Upper lobe of left lung (tissue), 6 donors: ENCODE results near the gene NEUROG3. TPM values are rescaled to one million over a fixed set of nuclear protein-coding genes. Genes with fewer than 3 reads are reported as not detected.

Source experiments
- ATAC-seq, 2 donors: fragments of 200-7000 bp; cut with Tn5 transposase; one replicate each; pipeline ENCODE4 v1.9.1; 2022; ENCODE audit warnings: mild to moderate bottlenecking in 2 of 2, moderate library complexity in 2 of 2; ENCODE audit not compliant: low FRiP score in 2 of 2
- DNase-seq, 2 donors: peaks; one replicate each; pipeline ENCODE4 v3.0.0-alpha.2; 2019 to 2020
- H3K27ac ChIP-seq, 4 donors: fragments of 200-600 bp; sonication (generic); one replicate each; pipeline ENCODE4 v1.5.1; 2016 to 2019
- H3K27me3 ChIP-seq, 4 donors: fragments of 200-600 bp; sonication (generic); one replicate each; pipeline ENCODE4 v1.5.1; 2017 to 2019
- H3K36me3 ChIP-seq, 4 donors: fragments of 200-600 bp; sonication (generic); one replicate each; pipeline ENCODE4 v1.5.1; 2016 to 2019
- H3K4me1 ChIP-seq, 4 donors: fragments of 200-600 bp; sonication (generic); one replicate each; pipeline ENCODE4 v1.5.1; 2018 to 2019
- H3K4me3 ChIP-seq, 4 donors: fragments of 200-600 bp; sonication (generic); one replicate each; pipeline ENCODE4 v1.5.1; 2017 to 2019; ENCODE audit warnings: mild to moderate bottlenecking in 2 of 4, moderate library complexity in 1 of 4
- H3K9me3 ChIP-seq, 4 donors: fragments of 200-600 bp; sonication (generic); one replicate each; pipeline ENCODE4 v1.5.1; 2018 to 2019
- CTCF ChIP-seq, 6 experiments: fragments of 450-650 bp in 4 of 6; fragments of 200-600 bp in 2 of 6; sonication (generic) in 2 of 6; IDR thresholded peaks; one replicate each; pipeline ENCODE4 v1.5.1; 2016 to 2019; ENCODE audit warnings: antibody characterized with exemption in 6 of 6
- EP300 ChIP-seq, 4 donors: sonication (generic); formaldehyde crosslinking; IDR thresholded peaks; one replicate each; pipeline ENCODE4 v1.5.1; 2017; ENCODE audit warnings: antibody characterized with exemption in 4 of 4, control low read depth in 2 of 4
- POLR2A ChIP-seq, 4 donors: fragments of 450-650 bp; IDR thresholded peaks; one replicate each; pipeline ENCODE4 v1.5.1; 2016 to 2017; ENCODE audit warnings: antibody characterized with exemption in 4 of 4, mild to moderate bottlenecking in 2 of 4
- POLR2AphosphoS5 ChIP-seq, 2 donors: sonication (generic); formaldehyde crosslinking; IDR thresholded peaks; one replicate each; pipeline ENCODE4 v1.5.1; 2017; ENCODE audit warnings: antibody characterized with exemption in 2 of 2
- WGBS, 2 donors: methylation state at CpG; one replicate each; pipeline ENCODE4 v1.1.5; 2017 to 2018; 5-methylcytosine and 5-hydroxymethylcytosine counted together
- total RNA-seq, 6 donors: library from RNA; depleted of rRNA in 4 of 6; stranded (reverse); fragments of >200 nt in 4 of 6; gene quantifications; one replicate each; pipeline versions ENCODE4 v1.1.0 to v1.2.1, GENCODE V29; 2016 to 2021
- donor health status: DM: no; HTN: no; CAD: no; lungs with moderate emphysema.
- donor health status: DM: no; HTN: yes; CAD: no; lungs with severe emphysema.

The NEUROG3 gene
- total RNA-seq, 6 donors from 2014 or later, result not detected

- Histone ChIP-seq H3K36me3 (no peaks in the 10 kb centered on the region), H3K4me3 (no peak overlapping the region), H3K4me1 (peaks cover 15 to 33% (median 18%) of the 10 kb centered on the region in 4 donors), H3K27me3 (peaks cover 2 to 63% (median 33%) of the 10 kb centered on the region in 4 donors), H3K27ac (no peak overlapping the region), H3K9me3 (no peaks in the 10 kb centered on the region)
- TF ChIP-seq CTCF (IDR thresholded peaks at IDR 0.05) (no peak), EP300 (IDR thresholded peaks at IDR 0.05) (no peak), POLR2A (IDR thresholded peaks at IDR 0.05) (no peak), POLR2AphosphoS5 (IDR thresholded peaks at IDR 0.05) (no peak)
- DNase-seq (no peak), ATAC-seq (no peak)
- WGBS, 2 donors, result 0 to 3% methylated on average over 10 to 12 of the region's 12 CpGs
These were observed 1.4 kb upstream of the NEUROG3 start for GRCh38 chr10:69574571-69574978.

DNA sequence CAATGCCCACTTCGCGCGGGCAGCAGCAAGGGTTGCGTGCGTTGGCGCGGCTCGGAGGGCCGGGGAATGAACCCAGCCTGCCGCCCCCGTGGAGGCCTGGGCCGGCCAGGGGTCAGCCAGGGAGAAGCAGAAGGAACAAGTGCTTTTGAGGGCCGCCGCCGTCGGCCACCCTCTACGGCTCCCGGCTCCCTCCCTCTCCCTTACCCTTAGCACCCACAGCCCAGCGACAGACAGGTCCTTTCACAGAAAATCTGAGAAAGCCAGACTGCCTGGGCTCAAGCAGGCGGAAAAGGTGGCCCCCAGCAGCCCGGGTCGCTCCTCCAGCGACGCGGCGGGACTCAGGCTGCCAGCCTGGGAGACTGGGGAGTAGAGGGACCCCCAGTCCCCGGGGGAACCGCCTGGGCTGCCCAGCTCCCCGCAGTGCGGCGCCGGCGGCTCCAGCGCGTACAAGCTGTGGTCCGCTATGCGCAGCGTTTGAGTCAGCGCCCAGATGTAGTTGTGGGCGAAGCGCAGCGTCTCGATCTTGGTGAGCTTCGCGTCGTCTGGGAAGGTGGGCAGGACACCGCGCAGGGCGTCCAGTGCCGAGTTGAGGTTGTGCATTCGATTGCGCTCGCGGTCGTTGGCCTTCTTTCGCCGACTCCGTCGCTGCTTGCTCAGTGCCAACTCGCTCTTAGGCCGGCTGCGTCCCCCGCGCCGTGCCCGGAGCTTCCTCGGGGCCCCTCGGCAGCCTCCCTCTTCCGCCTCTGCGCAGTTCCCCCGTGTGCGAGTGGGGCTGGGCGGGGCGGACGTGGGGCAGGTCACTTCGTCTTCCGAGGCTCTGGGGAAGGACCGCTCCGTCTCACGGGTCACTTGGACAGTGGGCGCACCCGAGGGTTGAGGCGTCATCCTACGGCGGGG, 815 bp downstream of the NEUROG3 start:
- ATAC-seq (peak in 1 of 2 donors; percentile 41), DNase-seq (peak in 1 of 2 donors; percentile 82)
- Histone ChIP-seq H3K36me3 (no peaks in the 10 kb centered on the region), H3K27ac (no peak overlapping the region), H3K27me3 (peaks cover 2 to 66% (median 30%) of the 10 kb centered on the region in 4 donors), H3K4me3 (peak overlapping the region in 3 of 4 donors; percentile 24 to 41 (median 38)), H3K4me1 (peaks cover 15 to 33% (median 18%) of the 10 kb centered on the region in 4 donors), H3K9me3 (no peaks in the 10 kb centered on the region)
- TF ChIP-seq EP300 (IDR thresholded peaks at IDR 0.05), result no peak
- TF ChIP-seq CTCF (IDR thresholded peaks at IDR 0.05), result no peak
- TF ChIP-seq POLR2A (IDR thresholded peaks at IDR 0.05), result no peak
- no peak for TF ChIP-seq POLR2AphosphoS5 (IDR thresholded peaks at IDR 0.05)
- 5 to 7% methylated on average over 4 to 37 of the region's 85 CpGs for WGBS, 2 donors

DNA sequence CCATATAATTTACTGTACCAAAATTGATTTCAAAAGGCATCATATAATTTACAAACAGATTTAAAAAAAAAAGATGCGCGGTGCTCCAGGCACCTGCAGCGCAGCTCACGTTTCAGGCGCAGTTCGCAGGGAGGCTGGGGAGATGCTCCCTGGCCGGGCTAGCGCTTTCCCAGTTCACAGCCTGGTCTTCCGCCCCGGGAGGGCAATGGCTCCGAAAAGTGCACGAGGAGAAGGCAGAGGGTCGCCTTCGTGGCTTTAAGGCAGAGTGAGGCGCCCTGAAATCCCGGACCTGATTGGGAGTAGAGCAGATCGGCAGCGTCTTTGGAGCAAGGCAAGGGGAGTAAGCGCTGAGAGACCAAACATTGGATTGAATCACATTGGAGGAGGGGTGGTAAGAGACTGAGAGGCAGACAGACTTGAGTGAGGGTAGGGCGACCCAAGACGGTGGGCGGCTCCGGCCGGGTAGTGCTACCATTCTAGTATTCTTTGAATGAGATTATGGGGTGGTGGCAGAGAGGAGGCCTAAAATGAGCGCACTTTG, 1.5 kb downstream of the NEUROG3 start:
- no peak overlapping the region for H3K4me3 ChIP-seq
- ATAC-seq (no peak), DNase-seq (no peak)
- H3K4me1 ChIP-seq, result peaks cover 15 to 33% (median 18%) of the 10 kb centered on the region in 4 donors
- no peaks in the 10 kb centered on the region for H3K9me3 ChIP-seq
- H3K27me3 ChIP-seq, result peaks cover 2 to 59% (median 28%) of the 10 kb centered on the region in 4 donors
- TF ChIP-seq POLR2A (IDR thresholded peaks at IDR 0.05) (no peak), POLR2AphosphoS5 (IDR thresholded peaks at IDR 0.05) (no peak), CTCF (IDR thresholded peaks at IDR 0.05) (no peak), EP300 (IDR thresholded peaks at IDR 0.05) (no peak)
- no peak overlapping the region for H3K27ac ChIP-seq
- no peaks in the 10 kb centered on the region for H3K36me3 ChIP-seq
- 3 to 7% methylated on average over 19 to 25 of the region's 25 CpGs for WGBS, 2 donors

GRCh38 chr10:69570050-69570816, 3.0 kb downstream of the NEUROG3 start:
- TF ChIP-seq POLR2A (IDR thresholded peaks at IDR 0.05), result no peak
- no peak for TF ChIP-seq EP300 (IDR thresholded peaks at IDR 0.05)
- no peak for TF ChIP-seq POLR2AphosphoS5 (IDR thresholded peaks at IDR 0.05)
- no peak for TF ChIP-seq CTCF (IDR thresholded peaks at IDR 0.05)
- WGBS, 2 donors, result 6 to 8% methylated on average over 11 of the region's 11 CpGs
- Histone ChIP-seq H3K4me1 (peaks cover 15 to 33% (median 18%) of the 10 kb centered on the region in 4 donors), H3K27ac (no peak overlapping the region), H3K27me3 (peaks cover 2 to 53% (median 28%) of the 10 kb centered on the region in 4 donors), H3K9me3 (no peaks in the 10 kb centered on the region), H3K36me3 (no peaks in the 10 kb centered on the region), H3K4me3 (no peak overlapping the region)
- no peak for DNase-seq
- ATAC-seq, result no peak
